Ovary (tissue), 3 donors: ENCODE measurements around the gene DOCK11.
A peak's percentile ranks its signal among the peaks of the same experiment; 100 is the strongest.

ENCODE experiments used
- EP300 ChIP-seq: sonication (generic); formaldehyde crosslinking; IDR thresholded peaks from one replicate; pipeline ENCODE4 v1.6.1; 2017; ENCODE audit warnings: antibody characterized with exemption
- POLR2A ChIP-seq: fragments of 450-650 bp; IDR thresholded peaks from one replicate; pipeline ENCODE4 v1.6.1; 2017; ENCODE audit warnings: antibody characterized with exemption, mild to moderate bottlenecking, moderate library complexity
- TF ChIP-seq, protein P1 (sequence below), 3 donors: fragments of 450-650 bp in 2 of 3; fragments of 200-600 bp in 1 of 3; IDR thresholded peaks; one replicate each; pipeline versions ENCODE4 v1.5.1 to v1.8.0; 2016 to 2022; ENCODE audit warnings: antibody characterized with exemption in 3 of 3, mild to moderate bottlenecking in 1 of 3
- donor health status: DM: no; HTN: no; CAD: no.

DNA sequence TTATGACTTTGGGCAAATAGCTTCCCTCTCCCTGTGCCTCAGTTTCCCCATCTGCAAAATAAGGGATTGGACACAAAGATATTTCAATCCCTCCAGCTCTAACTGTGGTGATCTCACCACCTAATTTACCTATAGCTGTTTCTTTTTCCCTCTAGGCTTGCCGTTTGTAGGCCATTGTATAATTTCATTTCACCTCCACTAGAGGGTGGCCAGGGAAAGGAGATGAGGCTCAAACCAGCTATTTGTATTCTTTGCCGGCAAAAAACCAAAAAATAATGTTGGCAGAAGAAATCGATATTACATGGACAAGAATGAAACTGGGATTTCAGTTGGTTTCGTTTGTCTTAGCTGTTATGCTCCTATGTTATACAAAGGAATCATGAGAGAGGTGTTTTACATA, 36.1 kb upstream of the DOCK11 start:
- TF ChIP-seq, protein P1, sequence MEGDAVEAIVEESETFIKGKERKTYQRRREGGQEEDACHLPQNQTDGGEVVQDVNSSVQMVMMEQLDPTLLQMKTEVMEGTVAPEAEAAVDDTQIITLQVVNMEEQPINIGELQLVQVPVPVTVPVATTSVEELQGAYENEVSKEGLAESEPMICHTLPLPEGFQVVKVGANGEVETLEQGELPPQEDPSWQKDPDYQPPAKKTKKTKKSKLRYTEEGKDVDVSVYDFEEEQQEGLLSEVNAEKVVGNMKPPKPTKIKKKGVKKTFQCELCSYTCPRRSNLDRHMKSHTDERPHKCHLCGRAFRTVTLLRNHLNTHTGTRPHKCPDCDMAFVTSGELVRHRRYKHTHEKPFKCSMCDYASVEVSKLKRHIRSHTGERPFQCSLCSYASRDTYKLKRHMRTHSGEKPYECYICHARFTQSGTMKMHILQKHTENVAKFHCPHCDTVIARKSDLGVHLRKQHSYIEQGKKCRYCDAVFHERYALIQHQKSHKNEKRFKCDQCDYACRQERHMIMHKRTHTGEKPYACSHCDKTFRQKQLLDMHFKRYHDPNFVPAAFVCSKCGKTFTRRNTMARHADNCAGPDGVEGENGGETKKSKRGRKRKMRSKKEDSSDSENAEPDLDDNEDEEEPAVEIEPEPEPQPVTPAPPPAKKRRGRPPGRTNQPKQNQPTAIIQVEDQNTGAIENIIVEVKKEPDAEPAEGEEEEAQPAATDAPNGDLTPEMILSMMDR (IDR thresholded peaks at IDR 0.05) = peak in 1 of 3 donors; percentile 37
- TF ChIP-seq EP300 (no peak), POLR2A (no peak)
